Measurements from ENCODE around the gene FBXL7. TPM values are rescaled to one million over a fixed set of nuclear protein-coding genes. Genes with fewer than 3 reads are reported as not detected.

FBXL7 gene
- total and polyA plus RNA-seq, 4 donors = 0.24 to 1.4 (median 1.2) TPM

- 89% methylated on average over 7 of the region's 7 CpGs for WGBS
These were observed 459.6 kb downstream of the FBXL7 start for GRCh38 chr5:15959370-15960164.

GRCh38 chr5:15966066-15966640, 466.2 kb downstream of the FBXL7 start:
- 63% methylated on average over 6 of the region's 6 CpGs for WGBS
- no peaks in the 10 kb centered on the region for H3K9me3 ChIP-seq (ENCODE audit: control insufficient read depth in 4 of 4, low read length in 3 of 4)
- no peaks in the 10 kb centered on the region for H3K27me3 ChIP-seq (ENCODE audit: control insufficient read depth in 4 of 4, insufficient read depth in 4 of 4, low read length in 3 of 4)
- DNase-seq (ENCODE audit: low spot score) = no peak
- H3K9ac ChIP-seq (ENCODE audit: low read depth in 1 of 2, low read length in 2 of 2) = no peak overlapping the region
- no peak overlapping the region for H3K27ac ChIP-seq (ENCODE audit: low read depth in 1 of 2, low read length in 2 of 2)
- no peaks in the 10 kb centered on the region for H3K4me1 ChIP-seq (ENCODE audit: control insufficient read depth in 4 of 4, insufficient read depth in 4 of 4, low read length in 3 of 4)
- no peak for TF ChIP-seq JUND (IDR thresholded peaks at IDR 0.05)
- TF ChIP-seq, protein P1, sequence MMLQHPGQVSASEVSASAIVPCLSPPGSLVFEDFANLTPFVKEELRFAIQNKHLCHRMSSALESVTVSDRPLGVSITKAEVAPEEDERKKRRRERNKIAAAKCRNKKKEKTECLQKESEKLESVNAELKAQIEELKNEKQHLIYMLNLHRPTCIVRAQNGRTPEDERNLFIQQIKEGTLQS (IDR thresholded peaks at IDR 0.05) = no peak
- no peak for TF ChIP-seq MAX (IDR thresholded peaks at IDR 0.05)
- TF ChIP-seq YY1 (IDR thresholded peaks at IDR 0.05) = no peak
- TF ChIP-seq, protein P2, sequence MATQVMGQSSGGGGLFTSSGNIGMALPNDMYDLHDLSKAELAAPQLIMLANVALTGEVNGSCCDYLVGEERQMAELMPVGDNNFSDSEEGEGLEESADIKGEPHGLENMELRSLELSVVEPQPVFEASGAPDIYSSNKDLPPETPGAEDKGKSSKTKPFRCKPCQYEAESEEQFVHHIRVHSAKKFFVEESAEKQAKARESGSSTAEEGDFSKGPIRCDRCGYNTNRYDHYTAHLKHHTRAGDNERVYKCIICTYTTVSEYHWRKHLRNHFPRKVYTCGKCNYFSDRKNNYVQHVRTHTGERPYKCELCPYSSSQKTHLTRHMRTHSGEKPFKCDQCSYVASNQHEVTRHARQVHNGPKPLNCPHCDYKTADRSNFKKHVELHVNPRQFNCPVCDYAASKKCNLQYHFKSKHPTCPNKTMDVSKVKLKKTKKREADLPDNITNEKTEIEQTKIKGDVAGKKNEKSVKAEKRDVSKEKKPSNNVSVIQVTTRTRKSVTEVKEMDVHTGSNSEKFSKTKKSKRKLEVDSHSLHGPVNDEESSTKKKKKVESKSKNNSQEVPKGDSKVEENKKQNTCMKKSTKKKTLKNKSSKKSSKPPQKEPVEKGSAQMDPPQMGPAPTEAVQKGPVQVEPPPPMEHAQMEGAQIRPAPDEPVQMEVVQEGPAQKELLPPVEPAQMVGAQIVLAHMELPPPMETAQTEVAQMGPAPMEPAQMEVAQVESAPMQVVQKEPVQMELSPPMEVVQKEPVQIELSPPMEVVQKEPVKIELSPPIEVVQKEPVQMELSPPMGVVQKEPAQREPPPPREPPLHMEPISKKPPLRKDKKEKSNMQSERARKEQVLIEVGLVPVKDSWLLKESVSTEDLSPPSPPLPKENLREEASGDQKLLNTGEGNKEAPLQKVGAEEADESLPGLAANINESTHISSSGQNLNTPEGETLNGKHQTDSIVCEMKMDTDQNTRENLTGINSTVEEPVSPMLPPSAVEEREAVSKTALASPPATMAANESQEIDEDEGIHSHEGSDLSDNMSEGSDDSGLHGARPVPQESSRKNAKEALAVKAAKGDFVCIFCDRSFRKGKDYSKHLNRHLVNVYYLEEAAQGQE (IDR thresholded peaks at IDR 0.05) = no peak
- no peak for TF ChIP-seq RXRA (IDR thresholded peaks at IDR 0.05)
- TF ChIP-seq NR2F2 (IDR thresholded peaks at IDR 0.05) = no peak
- TF ChIP-seq SP1 (IDR thresholded peaks at IDR 0.05) = no peak
- H3K36me3 ChIP-seq (ENCODE audit: control insufficient read depth in 4 of 4, insufficient read depth in 3 of 4, low read depth in 1 of 4, low read length in 3 of 4) = no peaks in the 10 kb centered on the region
- H3K4me3 ChIP-seq (ENCODE audit: low read depth in 1 of 3, low read length in 3 of 3) = no peak overlapping the region

More at GRCh38 chr5:15959370-15960164, 459.6 kb downstream of the FBXL7 start:
- no peak overlapping the region for H3K4me3 ChIP-seq (ENCODE audit: low read depth in 1 of 3, low read length in 3 of 3)
- no peak overlapping the region for H3K9ac ChIP-seq (ENCODE audit: low read depth in 1 of 2, low read length in 2 of 2)
- no peaks in the 10 kb centered on the region for H3K4me1 ChIP-seq (ENCODE audit: control insufficient read depth in 4 of 4, insufficient read depth in 4 of 4, low read length in 3 of 4)
- H3K27ac ChIP-seq (ENCODE audit: low read depth in 1 of 2, low read length in 2 of 2) = no peak overlapping the region
- DNase-seq (ENCODE audit: low spot score) = no peak
- H3K9me3 ChIP-seq (ENCODE audit: control insufficient read depth in 4 of 4, low read length in 3 of 4) = no peaks in the 10 kb centered on the region
- no peaks in the 10 kb centered on the region for H3K27me3 ChIP-seq (ENCODE audit: control insufficient read depth in 4 of 4, insufficient read depth in 4 of 4, low read length in 3 of 4)
- TF ChIP-seq HNF4G (IDR thresholded peaks at IDR 0.05) (no peak), MAX (IDR thresholded peaks at IDR 0.05) (no peak), RAD21 (IDR thresholded peaks at IDR 0.05) (no peak), SP1 (IDR thresholded peaks at IDR 0.05) (no peak), HNF4A (conservative IDR thresholded peaks at IDR 0.05) (no peak), NR2F2 (IDR thresholded peaks at IDR 0.05) (no peak), GABPA (IDR thresholded peaks at IDR 0.05 in 1 of 2, conservative IDR thresholded peaks at IDR 0.05 in 1 of 2) (no peak), RXRA (IDR thresholded peaks at IDR 0.05) (no peak)
- TF ChIP-seq, protein P3, sequence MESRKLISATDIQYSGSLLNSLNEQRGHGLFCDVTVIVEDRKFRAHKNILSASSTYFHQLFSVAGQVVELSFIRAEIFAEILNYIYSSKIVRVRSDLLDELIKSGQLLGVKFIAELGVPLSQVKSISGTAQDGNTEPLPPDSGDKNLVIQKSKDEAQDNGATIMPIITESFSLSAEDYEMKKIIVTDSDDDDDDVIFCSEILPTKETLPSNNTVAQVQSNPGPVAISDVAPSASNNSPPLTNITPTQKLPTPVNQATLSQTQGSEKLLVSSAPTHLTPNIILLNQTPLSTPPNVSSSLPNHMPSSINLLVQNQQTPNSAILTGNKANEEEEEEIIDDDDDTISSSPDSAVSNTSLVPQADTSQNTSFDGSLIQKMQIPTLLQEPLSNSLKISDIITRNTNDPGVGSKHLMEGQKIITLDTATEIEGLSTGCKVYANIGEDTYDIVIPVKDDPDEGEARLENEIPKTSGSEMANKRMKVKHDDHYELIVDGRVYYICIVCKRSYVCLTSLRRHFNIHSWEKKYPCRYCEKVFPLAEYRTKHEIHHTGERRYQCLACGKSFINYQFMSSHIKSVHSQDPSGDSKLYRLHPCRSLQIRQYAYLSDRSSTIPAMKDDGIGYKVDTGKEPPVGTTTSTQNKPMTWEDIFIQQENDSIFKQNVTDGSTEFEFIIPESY (IDR thresholded peaks at IDR 0.05) = no peak
- TF ChIP-seq, protein P1 (IDR thresholded peaks at IDR 0.05) = no peak
- TF ChIP-seq, protein P2 (IDR thresholded peaks at IDR 0.05) = no peak
- no peaks in the 10 kb centered on the region for H3K36me3 ChIP-seq (ENCODE audit: control insufficient read depth in 4 of 4, insufficient read depth in 3 of 4, low read depth in 1 of 4, low read length in 3 of 4)

Measured in liver (tissue), 9 donors.